DOHH2 (cell line): ENCODE measurements around the gene TMEM98.
"Not testable (repeated sequence)": the region's sequence is repeated elsewhere in the genome, so short reads cannot be mapped to it uniquely, and the experiment has no call there.

Source experiments
- H3F3A ChIP-seq: fragments of 200-600 bp; sonication (generic), shearing (Covaris generic); 2 replicates; pipeline ENCODE4 v1.6.0; 2016; ENCODE audit warnings: antibody characterized with exemption, mild to moderate bottlenecking; ENCODE audit not compliant: control insufficient read depth, insufficient read depth
- H3K27ac ChIP-seq: fragments of 200-600 bp; sonication (generic); 2 replicates; pipeline ENCODE4 v1.5.1; 2014; ENCODE audit warnings: low read depth, mild to moderate bottlenecking, low read length, moderate library complexity
- H3K27me3 ChIP-seq: fragments of 200-600 bp; sonication (generic); 2 replicates; pipeline ENCODE4 v1.6.1; 2014; ENCODE audit warnings: mild to moderate bottlenecking, low read length, mixed read lengths; ENCODE audit not compliant: control insufficient read depth
- H3K36me3 ChIP-seq: fragments of 200-600 bp; sonication (generic); 2 replicates; pipeline ENCODE4 v1.6.1; 2014; ENCODE audit warnings: mild to moderate bottlenecking, low read length, moderate library complexity, mixed read lengths; ENCODE audit not compliant: control insufficient read depth
- H3K4me1 ChIP-seq: fragments of 200-600 bp; sonication (generic); 2 replicates; pipeline ENCODE4 v1.6.1; 2014; ENCODE audit warnings: mild to moderate bottlenecking, low read length, mixed read lengths; ENCODE audit not compliant: control insufficient read depth
- H3K4me2 ChIP-seq: fragments of 200-600 bp; sonication (generic); 2 replicates; pipeline ENCODE4 v1.6.0; 2014; ENCODE audit warnings: mild to moderate bottlenecking, low read length, moderate library complexity
- H3K4me3 ChIP-seq: fragments of 200-600 bp; sonication (generic); 2 replicates; pipeline ENCODE4 v1.5.1; 2014; ENCODE audit warnings: mild to moderate bottlenecking, low read length, mixed read lengths
- H3K79me2 ChIP-seq: fragments of 200-600 bp; sonication (generic); 2 replicates; pipeline ENCODE4 v1.6.1; 2014; ENCODE audit warnings: mild to moderate bottlenecking, low read length, mixed read lengths; ENCODE audit not compliant: control insufficient read depth
- H3K9me2 ChIP-seq: fragments of 200-600 bp; sonication (generic); replicated peaks from 2 replicates; pipeline ENCODE4 v1.6.1; 2014; ENCODE audit warnings: mild to moderate bottlenecking, low read length, mixed read lengths; ENCODE audit not compliant: control insufficient read depth
- H3K9me3 ChIP-seq: fragments of 200-600 bp; sonication (generic); 2 replicates; pipeline ENCODE4 v1.6.1; 2014; ENCODE audit warnings: antibody characterized with exemption, low read length, mixed read lengths; ENCODE audit not compliant: control insufficient read depth, insufficient read depth
- H4K20me1 ChIP-seq: fragments of 200-600 bp; sonication (generic); 2 replicates; pipeline ENCODE4 v1.6.0; 2014; ENCODE audit warnings: low read depth, mild to moderate bottlenecking, antibody characterized with exemption, low read length, moderate library complexity; ENCODE audit not compliant: control insufficient read depth, insufficient read depth
- CTCF ChIP-seq: fragments of 200-600 bp; sonication (generic); IDR thresholded peaks from one replicate; pipeline ENCODE4 v1.5.1; 2014; ENCODE audit warnings: antibody characterized with exemption, mild to moderate bottlenecking, low read depth, low read length; ENCODE audit not compliant: poor library complexity, severe bottlenecking
- EZH2phosphoT487 ChIP-seq: fragments of 200-600 bp; sonication (generic); IDR thresholded peaks from 2 replicates; pipeline ENCODE4 v1.6.1; 2017; ENCODE audit warnings: borderline replicate concordance, mild to moderate bottlenecking, antibody characterized with exemption, low read length, moderate library complexity, mixed read lengths

The TMEM98 gene

GRCh38 chr17:32958418-32958817 is 30.5 kb downstream of the TMEM98 start:
- Histone ChIP-seq H4K20me1 (no peaks in the 10 kb centered on the region), H3K27ac (no peak overlapping the region), H3K4me1 (no peaks in the 10 kb centered on the region)

GRCh38 chr17:32960815-32961214 is 32.9 kb downstream of the TMEM98 start:
- no peaks in the 10 kb centered on the region for H3K79me2 ChIP-seq
- no peaks in the 10 kb centered on the region for H3K36me3 ChIP-seq
- no peaks in the 10 kb centered on the region for H3K9me3 ChIP-seq
- no peaks in the 10 kb centered on the region for H3K27me3 ChIP-seq
- H4K20me1 ChIP-seq: no peaks in the 10 kb centered on the region
- H3K9me2 ChIP-seq: no peaks in the 10 kb centered on the region
- no peaks in the 10 kb centered on the region for H3F3A ChIP-seq
- H3K4me1 ChIP-seq: no peaks in the 10 kb centered on the region
- no peak overlapping the region for H3K4me2 ChIP-seq
- no peak overlapping the region for H3K4me3 ChIP-seq
- H3K27ac ChIP-seq: no peak overlapping the region
- TF ChIP-seq EZH2phosphoT487: no peak
- no peak for TF ChIP-seq CTCF

More at GRCh38 chr17:32958418-32958817, 30.5 kb downstream of the TMEM98 start:
- no peaks in the 10 kb centered on the region for H3F3A ChIP-seq
- no peak overlapping the region for H3K4me2 ChIP-seq
- TF ChIP-seq CTCF (no peak), EZH2phosphoT487 (no peak)
- no peaks in the 10 kb centered on the region for H3K9me3 ChIP-seq
- no peaks in the 10 kb centered on the region for H3K36me3 ChIP-seq
- no peaks in the 10 kb centered on the region for H3K9me2 ChIP-seq
- no peak overlapping the region for H3K4me3 ChIP-seq
- H3K79me2 ChIP-seq: no peaks in the 10 kb centered on the region
- no peaks in the 10 kb centered on the region for H3K27me3 ChIP-seq

- TF ChIP-seq CTCF (no peak), EZH2phosphoT487 (no peak)
- no peaks in the 10 kb centered on the region for H3K9me2 ChIP-seq
- no peaks in the 10 kb centered on the region for H3K36me3 ChIP-seq
- no peak overlapping the region for H3K4me3 ChIP-seq
- no peak overlapping the region for H3K4me2 ChIP-seq
- H3K27me3 ChIP-seq: no peaks in the 10 kb centered on the region
- no peaks in the 10 kb centered on the region for H3F3A ChIP-seq
- H3K27ac ChIP-seq: no peak overlapping the region
- no peaks in the 10 kb centered on the region for H3K9me3 ChIP-seq
- H3K4me1 ChIP-seq: no peaks in the 10 kb centered on the region
- H4K20me1 ChIP-seq: no peaks in the 10 kb centered on the region
- no peaks in the 10 kb centered on the region for H3K79me2 ChIP-seq
Observed at GRCh38 chr17:32962320-32962711, 34.4 kb downstream of the TMEM98 start.

GRCh38 chr17:32964541-32964940 is 36.6 kb downstream of the TMEM98 start:
- H3K27me3 ChIP-seq: no peaks in the 10 kb centered on the region
- H3K4me3 ChIP-seq: no peak overlapping the region
- no peaks in the 10 kb centered on the region for H4K20me1 ChIP-seq
- no peaks in the 10 kb centered on the region for H3K4me1 ChIP-seq
- H3F3A ChIP-seq: no peaks in the 10 kb centered on the region
- H3K79me2 ChIP-seq: no peaks in the 10 kb centered on the region
- TF ChIP-seq CTCF (no peak), EZH2phosphoT487 (no peak)
- H3K9me3 ChIP-seq: no peaks in the 10 kb centered on the region
- H3K4me2 ChIP-seq: no peak overlapping the region
- H3K36me3 ChIP-seq: no peaks in the 10 kb centered on the region
- H3K9me2 ChIP-seq: no peaks in the 10 kb centered on the region
- no peak overlapping the region for H3K27ac ChIP-seq

GRCh38 chr17:32969231-32969630 is 41.3 kb downstream of the TMEM98 start:
- not testable (repeated sequence) for H3K4me3 ChIP-seq, H3K79me2 ChIP-seq, H3K4me2 ChIP-seq, H3F3A ChIP-seq, H4K20me1 ChIP-seq, H3K36me3 ChIP-seq, H3K4me1 ChIP-seq, H3K9me2 ChIP-seq, H3K27me3 ChIP-seq, H3K27ac ChIP-seq, H3K9me3 ChIP-seq
